Measurements from ENCODE around the gene IPO8. TPM values are rescaled to one million over a fixed set of nuclear protein-coding genes. Genes with fewer than 3 reads are reported as not detected.
"Not testable (repeated sequence)": the region's sequence is repeated elsewhere in the genome, so short reads cannot be mapped to it uniquely, and the experiment has no call there.

IPO8 gene
- total RNA-seq, 1 donor from 2014 or later = 48.5 TPM

DNA sequence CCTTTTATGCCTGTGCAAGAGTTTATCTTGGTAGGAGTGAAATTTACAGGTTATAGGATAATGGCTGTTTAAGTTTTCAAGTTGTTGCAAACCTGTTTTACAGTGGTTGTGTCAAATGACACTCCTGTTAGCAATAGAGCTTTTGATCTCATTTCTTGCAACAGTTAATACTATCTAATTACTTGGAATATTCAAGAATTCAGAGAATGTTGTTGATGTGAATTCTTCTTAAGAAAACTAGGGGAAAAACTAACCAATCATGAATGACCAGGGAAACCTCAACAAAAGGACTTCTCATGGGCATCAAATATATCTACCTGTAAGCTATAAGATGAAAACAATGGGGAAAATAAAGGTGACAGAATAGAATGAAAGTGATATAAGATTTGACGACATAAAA is 85.0 kb downstream of the IPO8 start:
- intact Hi-C loops (cut with micrococcal nuclease) = no loop called here

DNA sequence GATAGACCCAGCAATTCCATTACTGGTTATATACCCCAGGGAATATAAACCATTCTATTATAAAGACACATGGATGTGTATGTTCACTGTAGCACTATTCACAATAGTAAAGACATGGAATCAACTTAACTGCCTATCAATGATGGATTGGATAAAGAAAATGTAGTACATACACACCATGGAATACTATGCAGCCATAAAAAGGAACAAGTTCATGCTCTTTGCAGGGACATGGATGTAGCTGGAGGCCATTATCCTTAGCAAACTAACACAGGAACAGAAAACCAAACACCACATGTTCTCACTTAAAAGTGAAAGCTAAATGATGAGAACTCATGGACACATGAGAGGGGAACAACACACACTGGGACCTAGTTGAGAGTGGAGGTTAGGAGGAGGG is 85.8 kb downstream of the IPO8 start:
- intact Hi-C loops (cut with micrococcal nuclease) = not testable (repeated sequence)

DNA sequence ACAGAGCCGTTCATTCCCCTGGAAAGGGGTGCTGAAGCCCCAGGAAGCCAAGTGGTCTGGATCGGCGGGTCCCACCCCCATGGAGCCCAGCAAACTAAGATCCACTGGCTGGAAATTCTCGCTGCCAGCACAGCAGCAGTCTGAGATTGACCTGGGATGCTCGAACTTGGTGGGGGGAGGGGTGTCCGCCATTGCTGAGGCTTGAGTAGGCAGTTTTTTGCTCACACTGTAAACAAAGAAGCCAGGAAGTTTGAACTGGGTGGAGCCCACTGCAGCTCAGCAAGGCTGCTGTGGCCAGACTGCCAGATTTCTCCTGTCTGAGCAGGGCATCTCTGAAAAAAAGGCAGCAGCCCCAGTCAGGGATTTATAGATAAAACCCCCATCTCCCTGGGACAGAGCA is 91.4 kb downstream of the IPO8 start:
- intact Hi-C loops (cut with micrococcal nuclease) = not testable (repeated sequence)

DNA sequence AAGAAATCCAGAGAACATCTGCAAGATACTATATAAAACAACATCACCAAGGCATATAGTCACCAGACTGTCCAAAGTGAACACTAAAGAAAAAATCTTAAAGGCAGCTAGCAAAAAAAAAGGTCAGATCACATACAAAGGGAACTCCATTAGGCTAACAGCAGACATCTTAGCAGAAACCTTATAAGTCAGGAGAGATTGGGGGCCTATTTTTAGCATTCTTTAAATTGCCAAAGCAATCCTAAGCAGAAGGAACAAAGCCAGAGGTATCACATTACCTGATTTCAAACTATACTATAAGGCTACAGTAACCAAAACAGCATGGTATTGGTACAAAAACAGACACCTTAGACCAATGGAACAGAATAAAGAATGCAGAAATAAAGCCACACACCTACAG is 92.5 kb downstream of the IPO8 start:
- intact Hi-C loops (cut with micrococcal nuclease) = no loop called here

DNA sequence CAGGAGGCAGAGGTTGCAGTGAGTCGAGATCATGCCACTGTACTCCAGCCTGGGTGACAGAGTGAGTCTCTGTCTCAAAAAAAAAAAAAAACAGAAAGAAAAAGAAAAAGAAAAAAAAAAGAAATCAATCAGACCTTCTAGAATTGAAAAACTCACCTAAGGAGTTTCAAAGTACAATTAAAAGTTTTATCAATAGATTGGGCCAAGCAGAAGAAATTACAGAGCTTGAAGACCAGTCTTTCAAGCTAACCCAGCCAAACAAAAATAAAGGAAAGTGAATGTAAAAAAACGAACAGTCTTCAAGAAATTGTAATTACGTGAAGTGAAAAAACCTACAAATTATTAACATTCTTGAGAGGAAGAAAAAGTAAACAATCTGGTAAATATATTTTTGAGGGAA is 93.0 kb downstream of the IPO8 start:
- intact Hi-C loops (cut with micrococcal nuclease) = no loop called here

DNA sequence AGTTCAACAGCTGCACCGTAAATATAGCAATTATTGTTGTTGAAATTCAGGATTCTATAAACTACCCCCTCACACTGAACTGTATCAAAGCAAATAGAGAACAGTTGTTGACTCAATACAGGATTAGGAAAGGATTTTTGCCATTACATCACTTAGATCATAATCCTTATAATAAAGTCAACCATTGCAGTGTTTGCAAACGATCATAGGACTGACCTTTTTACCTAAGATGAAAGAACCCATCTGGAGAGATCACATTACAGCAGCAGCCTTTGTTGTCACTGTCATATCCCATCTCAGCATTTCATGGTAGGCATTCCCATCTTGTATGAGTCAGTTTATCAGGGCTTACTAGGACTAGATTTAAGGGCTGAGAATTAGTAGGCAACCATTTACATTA is 96.1 kb downstream of the IPO8 start:
- intact Hi-C loops (cut with micrococcal nuclease) = no loop called here

DNA sequence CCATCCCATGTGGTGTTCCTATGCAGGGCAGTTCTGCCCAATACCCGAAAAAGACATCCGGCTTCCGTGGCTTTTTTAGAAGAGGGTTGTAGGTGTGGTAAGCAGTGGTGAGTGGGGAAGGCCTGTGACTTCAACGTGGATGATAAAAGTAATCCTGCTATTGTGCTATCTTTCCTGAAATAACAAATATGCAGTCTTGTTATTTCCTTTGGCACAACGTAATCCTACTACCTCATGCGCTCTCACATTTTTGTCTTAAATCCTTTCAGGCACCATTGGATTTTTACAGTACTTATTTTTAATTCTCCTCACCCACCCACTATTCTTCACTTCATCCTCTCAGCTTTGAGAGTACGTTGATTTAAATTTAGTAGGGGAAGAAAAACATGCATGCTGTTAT is 96.8 kb downstream of the IPO8 start:
- intact Hi-C loops (cut with micrococcal nuclease) = no loop called here

DNA sequence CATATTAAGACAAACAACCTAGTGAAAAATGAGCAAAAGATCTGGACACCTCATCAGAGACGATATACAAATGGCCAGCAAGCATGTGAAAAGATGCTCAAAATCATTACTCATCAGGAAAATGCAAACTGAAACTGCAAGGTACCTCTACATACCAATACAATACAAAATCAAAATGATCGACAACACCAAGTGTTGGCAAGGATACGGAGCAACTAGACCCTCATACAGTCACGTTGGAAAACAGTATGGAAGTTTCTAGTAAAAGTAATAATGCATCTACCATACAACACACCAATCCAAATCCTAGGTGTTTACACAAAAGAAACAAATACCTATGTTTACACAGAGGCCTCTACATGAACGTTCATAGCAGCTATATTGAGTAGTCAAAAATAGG is 99.9 kb downstream of the IPO8 start:
- intact Hi-C loops (cut with micrococcal nuclease) = no loop called here

DNA sequence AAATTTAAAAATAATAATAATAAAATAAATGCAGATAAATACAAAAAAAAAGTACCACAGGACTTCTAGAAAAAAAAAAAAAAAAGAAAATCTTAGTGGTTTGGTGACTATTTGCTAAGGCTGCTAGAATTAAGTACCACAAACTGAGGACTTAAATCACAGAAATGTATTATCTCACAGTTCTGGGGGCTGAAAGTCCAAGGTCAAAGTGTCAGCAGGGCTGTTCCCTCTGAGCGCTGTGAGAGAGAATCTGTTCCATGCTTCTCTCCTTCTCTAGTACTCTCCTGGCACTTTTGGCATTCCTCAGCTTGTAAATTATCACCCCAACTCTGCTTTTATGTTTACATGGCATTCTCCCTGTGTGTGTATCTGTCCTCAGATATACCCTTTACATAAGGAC is 101.2 kb downstream of the IPO8 start:
- intact Hi-C loops (cut with micrococcal nuclease) = no loop called here

DNA sequence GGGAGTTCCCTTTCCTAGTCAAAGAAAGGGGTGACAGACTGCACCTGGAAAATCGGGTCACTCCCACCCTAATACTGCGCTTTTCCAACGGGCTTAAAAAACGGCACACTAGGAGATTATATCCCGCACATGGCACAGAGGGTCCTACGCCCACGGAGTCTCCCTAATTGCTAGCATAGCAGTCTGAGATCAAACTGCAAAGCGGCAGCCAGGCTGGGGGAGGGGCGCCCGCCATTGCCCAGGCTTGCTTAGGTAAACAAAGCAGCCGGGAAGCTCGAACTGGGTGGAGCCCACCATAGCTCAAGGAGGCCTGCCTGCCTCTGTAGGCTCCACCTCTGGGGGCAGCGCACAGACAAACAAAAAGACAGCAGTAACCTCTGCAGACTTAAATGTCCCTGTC is 107.1 kb downstream of the IPO8 start:
- intact Hi-C loops (cut with micrococcal nuclease) = not testable (repeated sequence)

DNA sequence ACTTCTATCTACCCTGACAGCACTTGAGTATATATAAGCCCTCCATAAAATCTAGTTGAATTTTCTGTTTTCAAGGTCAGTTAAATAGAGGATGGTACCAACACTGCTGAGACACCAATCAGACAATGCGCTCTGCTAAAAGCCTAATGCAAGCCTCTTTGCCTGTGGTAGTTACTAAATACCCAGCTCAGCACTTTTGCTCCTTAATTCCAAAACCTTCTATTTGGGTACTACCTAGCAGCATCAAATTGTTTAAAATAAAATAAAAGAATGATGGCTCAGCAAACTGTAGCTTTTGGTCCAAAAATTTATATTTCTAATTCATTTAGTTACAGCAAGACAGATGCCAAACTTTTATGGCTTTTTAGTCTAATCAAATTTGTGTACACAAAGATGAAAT is 107.9 kb downstream of the IPO8 start:
- intact Hi-C loops (cut with micrococcal nuclease) = no loop called here

DNA sequence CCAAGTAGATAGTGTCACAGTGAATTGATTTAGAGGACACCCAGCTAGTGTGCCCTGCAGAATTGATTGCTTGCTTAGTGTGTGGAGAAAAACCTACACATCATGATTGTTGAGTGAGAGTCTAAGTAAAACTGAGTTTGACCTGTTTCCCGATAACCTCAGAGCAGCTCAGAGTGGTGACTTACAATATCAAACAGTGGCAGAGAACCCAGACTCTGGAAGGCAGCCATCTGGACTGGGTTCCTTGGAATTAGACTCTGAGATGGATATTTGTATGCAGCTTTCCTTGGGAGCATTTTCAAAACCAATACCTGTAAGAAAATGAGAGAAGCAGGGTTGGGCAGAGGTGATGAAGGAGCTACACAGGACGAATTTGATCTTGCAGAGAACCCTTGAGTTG is 109.8 kb downstream of the IPO8 start:
- intact Hi-C loops (cut with micrococcal nuclease) = no loop called here

DNA sequence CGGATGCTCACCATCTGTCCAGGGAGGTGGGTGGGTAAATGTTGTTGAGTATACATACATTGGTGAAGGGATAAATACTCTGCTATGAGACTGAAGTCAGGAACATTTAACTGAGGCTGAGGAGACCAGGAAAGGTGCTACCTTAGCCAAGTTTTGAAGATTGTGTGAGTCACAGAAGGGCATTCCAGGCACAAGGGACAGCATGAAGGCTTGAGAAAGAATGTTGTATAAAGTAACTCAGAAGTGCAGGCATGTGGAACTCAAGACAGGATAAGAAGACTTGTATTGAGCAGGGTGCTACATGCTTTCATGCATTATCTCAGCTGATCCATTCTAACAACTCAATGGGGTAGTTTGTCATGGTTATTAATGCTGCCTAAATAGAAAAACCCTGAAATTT is 112.7 kb downstream of the IPO8 start:
- intact Hi-C loops (cut with micrococcal nuclease) = no loop called here

DNA sequence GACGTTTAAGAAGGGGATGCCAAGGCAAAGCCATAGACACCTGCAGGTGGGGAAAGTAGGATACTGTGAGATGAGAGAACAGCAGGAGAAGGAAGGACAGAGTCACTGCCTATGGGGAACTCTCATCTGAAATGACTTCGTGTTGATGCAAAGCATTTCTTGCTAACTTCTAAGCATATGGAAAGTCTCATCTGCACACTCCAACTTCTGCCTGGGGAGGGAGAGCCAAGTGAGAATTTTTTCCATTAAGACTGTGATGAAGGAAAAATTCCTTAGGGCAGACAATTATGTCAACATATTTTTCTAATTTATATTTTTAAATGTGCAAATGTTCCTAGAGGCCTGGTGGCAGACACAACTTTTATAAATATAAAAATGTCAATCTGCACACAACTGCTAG is 115.3 kb downstream of the IPO8 start:
- intact Hi-C loops (cut with micrococcal nuclease) = no loop called here

Other genes with a start within 250 kb of the IPO8 start
- gene CAPRIN2, start 59.1 kb upstream of the IPO8 start, total RNA-seq = 11.0 and 14.8 TPM in 2 replicates
- gene TSPAN11, start 230.9 kb upstream of the IPO8 start, total RNA-seq = not detected in 2 replicates

Measured in T-helper 1 cell treated with Interleukin-12 subunit alpha and Interleukin-12 subunit beta and Interleukin-4 antibody, amounts not matched to agents 30 ng/mL and 1 ng/mL, for 36 hours (primary cell).